ENCODE results near the gene RBP4.

- TF ChIP-seq POLR2A (IDR thresholded peaks at IDR 0.05), result no peak
- TF ChIP-seq, protein P1, sequence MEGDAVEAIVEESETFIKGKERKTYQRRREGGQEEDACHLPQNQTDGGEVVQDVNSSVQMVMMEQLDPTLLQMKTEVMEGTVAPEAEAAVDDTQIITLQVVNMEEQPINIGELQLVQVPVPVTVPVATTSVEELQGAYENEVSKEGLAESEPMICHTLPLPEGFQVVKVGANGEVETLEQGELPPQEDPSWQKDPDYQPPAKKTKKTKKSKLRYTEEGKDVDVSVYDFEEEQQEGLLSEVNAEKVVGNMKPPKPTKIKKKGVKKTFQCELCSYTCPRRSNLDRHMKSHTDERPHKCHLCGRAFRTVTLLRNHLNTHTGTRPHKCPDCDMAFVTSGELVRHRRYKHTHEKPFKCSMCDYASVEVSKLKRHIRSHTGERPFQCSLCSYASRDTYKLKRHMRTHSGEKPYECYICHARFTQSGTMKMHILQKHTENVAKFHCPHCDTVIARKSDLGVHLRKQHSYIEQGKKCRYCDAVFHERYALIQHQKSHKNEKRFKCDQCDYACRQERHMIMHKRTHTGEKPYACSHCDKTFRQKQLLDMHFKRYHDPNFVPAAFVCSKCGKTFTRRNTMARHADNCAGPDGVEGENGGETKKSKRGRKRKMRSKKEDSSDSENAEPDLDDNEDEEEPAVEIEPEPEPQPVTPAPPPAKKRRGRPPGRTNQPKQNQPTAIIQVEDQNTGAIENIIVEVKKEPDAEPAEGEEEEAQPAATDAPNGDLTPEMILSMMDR (IDR thresholded peaks at IDR 0.05), result no peak
Measured at GRCh38 chr10:93593749-93594148, 7.3 kb downstream of the RBP4 start.
